ENCODE results near the gene ASCC1. TPM values are rescaled to one million over a fixed set of nuclear protein-coding genes. Genes with fewer than 3 reads are reported as not detected.
A peak's percentile ranks its signal among the peaks of the same experiment; 100 is the strongest.

The ASCC1 gene
- total and polyA plus RNA-seq, 10 donors: 11.9 to 41.7 (median 33.8) TPM

DNA sequence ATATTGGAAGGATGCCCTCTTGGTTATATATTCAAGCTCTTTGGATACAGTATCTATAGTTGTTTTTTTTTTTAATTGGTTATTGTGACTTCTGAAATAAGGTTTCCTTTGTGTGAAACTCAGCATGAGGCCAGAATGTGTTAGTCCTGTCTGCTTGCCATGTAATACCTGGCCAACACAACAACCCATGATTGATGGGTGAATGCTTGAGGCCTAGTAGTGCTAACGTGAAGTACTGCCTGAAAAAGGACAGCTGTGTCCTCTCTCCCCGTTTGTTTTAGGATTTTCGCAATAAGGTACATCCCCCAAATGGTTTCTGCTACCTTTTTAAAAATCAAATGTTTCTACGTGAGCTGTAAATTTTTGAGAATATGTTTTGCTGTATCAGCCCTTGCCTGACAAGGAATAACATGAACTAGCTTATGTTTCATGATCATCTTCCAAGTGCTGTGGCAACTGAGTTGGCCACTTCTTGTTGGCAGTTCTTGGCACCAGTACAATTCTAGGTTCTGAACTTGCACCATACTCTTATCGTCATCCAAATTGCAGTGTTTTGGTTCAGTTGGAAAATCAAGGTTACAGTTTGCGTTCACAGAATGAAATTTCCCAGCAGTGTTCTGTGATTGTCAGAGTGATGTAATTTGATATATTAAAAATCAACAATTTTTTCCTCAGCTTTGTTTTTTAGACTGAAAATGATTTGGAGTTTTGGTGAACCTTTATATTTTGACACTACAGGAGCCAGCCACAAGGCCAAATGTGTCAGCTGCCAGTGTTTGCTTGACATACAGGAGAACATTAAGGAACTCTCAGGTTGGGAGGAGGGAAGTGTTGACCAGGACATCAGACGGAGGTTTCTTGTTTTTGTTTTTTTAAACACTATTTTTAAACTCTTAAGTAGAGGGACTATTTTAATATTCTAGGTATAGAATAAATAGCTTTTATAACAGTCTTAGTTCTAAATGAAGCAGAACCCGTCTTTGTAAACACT lies 13.5 kb upstream of the ASCC1 start:
- intact Hi-C loops (cut with DNase I; ENCODE audit: low total_unique reads): no loop called here
- 52 to 80% (median 66%) methylated on average over 8 of the region's 8 CpGs for WGBS, 5 donors

DNA sequence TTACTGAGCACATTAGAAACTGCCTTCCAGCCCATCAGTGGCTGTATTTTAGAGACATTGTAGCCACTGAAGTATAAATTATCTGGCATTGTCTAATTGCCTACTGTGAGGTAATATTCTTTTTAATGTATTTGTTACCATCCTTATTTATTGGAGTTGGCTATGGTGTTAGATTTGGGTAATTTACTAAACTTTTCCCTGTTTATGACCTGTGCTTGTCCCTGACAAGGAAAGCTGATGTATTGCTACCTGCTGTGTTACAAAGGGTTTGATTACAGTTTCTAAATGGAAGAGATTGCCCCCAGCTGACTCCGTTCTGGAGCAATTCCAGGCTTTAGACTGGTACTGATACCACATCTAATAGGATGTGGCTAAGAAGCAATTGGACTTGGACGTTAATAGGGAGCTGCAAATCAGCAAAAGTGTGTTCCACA lies 12.3 kb upstream of the ASCC1 start:
- intact Hi-C loops (cut with DNase I; ENCODE audit: low total_unique reads): no loop called here
- no peak for DNase-seq
- Histone ChIP-seq H3K4me3 (no peak overlapping the region), H3K27ac (peak overlapping the region in 7 of 8 donors; percentile 5 to 78 (median 34)), H3K27me3 (replicated peaks in 1 of 7) (no peaks in the 10 kb centered on the region), H3K9me3 (no peaks in the 10 kb centered on the region), H3K4me1 (peaks cover 36 to 93% (median 73%) of the 10 kb centered on the region in 6 donors), H3K36me3 (peaks cover 0 to 95% (median 50%) of the 10 kb centered on the region in 6 donors)
- WGBS, 5 donors: 55 to 75% (median 72%) methylated on average over 2 of the region's 2 CpGs
- TF ChIP-seq POLR2A (IDR thresholded peaks at IDR 0.05) (no peak), POLR2AphosphoS5 (IDR thresholded peaks at IDR 0.05) (no peak)
- TF ChIP-seq, protein P1, sequence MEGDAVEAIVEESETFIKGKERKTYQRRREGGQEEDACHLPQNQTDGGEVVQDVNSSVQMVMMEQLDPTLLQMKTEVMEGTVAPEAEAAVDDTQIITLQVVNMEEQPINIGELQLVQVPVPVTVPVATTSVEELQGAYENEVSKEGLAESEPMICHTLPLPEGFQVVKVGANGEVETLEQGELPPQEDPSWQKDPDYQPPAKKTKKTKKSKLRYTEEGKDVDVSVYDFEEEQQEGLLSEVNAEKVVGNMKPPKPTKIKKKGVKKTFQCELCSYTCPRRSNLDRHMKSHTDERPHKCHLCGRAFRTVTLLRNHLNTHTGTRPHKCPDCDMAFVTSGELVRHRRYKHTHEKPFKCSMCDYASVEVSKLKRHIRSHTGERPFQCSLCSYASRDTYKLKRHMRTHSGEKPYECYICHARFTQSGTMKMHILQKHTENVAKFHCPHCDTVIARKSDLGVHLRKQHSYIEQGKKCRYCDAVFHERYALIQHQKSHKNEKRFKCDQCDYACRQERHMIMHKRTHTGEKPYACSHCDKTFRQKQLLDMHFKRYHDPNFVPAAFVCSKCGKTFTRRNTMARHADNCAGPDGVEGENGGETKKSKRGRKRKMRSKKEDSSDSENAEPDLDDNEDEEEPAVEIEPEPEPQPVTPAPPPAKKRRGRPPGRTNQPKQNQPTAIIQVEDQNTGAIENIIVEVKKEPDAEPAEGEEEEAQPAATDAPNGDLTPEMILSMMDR (IDR thresholded peaks at IDR 0.05 in 8 of 11, conservative IDR thresholded peaks at IDR 0.05 in 3 of 11): no peak

More for the DNA sequence above, 13.5 kb upstream of the ASCC1 start:
- DNase-seq: no peak
- H3K36me3 ChIP-seq: peaks cover 0 to 95% (median 57%) of the 10 kb centered on the region in 6 donors
- H3K27me3 ChIP-seq (replicated peaks in 1 of 7): no peaks in the 10 kb centered on the region
- no peaks in the 10 kb centered on the region for H3K9me3 ChIP-seq
- no peak overlapping the region for H3K4me3 ChIP-seq
- peaks cover 29 to 84% (median 62%) of the 10 kb centered on the region in 6 donors for H3K4me1 ChIP-seq
- H3K27ac ChIP-seq: peak overlapping the region in 6 of 8 donors; percentile 39 to 78 (median 46)
- TF ChIP-seq, protein P1 (IDR thresholded peaks at IDR 0.05 in 8 of 11, conservative IDR thresholded peaks at IDR 0.05 in 3 of 11): no peak
- TF ChIP-seq POLR2AphosphoS5 (IDR thresholded peaks at IDR 0.05) (peak in 1 of 3 donors; percentile 53), POLR2A (IDR thresholded peaks at IDR 0.05) (no peak)

DNA sequence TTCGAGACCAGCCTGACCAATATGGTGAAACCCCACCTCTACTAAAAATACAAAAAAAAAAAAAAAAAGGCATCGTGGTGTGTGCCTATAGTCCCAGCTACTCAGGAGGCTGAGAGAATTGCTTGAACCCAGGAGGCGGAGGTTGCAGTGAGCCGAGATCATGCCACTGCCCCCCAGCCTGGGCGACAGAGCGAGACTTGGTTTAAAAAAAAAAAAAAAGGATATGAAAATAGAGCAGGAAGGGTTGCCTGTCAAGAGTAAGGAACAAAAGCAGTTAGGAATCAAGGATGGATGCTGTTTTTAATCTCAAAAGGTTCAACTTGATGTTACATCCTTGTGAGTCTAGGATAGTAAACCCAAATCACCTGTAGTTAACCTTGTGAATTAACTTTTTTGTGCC lies 11.8 kb upstream of the ASCC1 start:
- peaks cover 41 to 93% (median 75%) of the 10 kb centered on the region in 6 donors for H3K4me1 ChIP-seq
- no peaks in the 10 kb centered on the region for H3K27me3 ChIP-seq (replicated peaks in 1 of 7)
- intact Hi-C loops (cut with DNase I; ENCODE audit: low total_unique reads): no loop called here
- DNase-seq: no peak
- H3K27ac ChIP-seq: peak overlapping the region in 5 of 8 donors; percentile 16 to 78 (median 45)
- no peak for TF ChIP-seq POLR2AphosphoS5 (IDR thresholded peaks at IDR 0.05)
- TF ChIP-seq, protein P1 (IDR thresholded peaks at IDR 0.05 in 8 of 11, conservative IDR thresholded peaks at IDR 0.05 in 3 of 11): no peak
- no peak for TF ChIP-seq POLR2A (IDR thresholded peaks at IDR 0.05)
- no peaks in the 10 kb centered on the region for H3K9me3 ChIP-seq
- WGBS, 5 donors: 68 to 89% (median 80%) methylated on average over 6 of the region's 6 CpGs
- H3K36me3 ChIP-seq: peaks cover 0 to 90% (median 45%) of the 10 kb centered on the region in 6 donors
- no peak overlapping the region for H3K4me3 ChIP-seq

Data from spleen (tissue), 11 donors.